B cell (primary cell): ENCODE measurements around the gene THAP4. TPM values are rescaled to one million over a fixed set of nuclear protein-coding genes. Genes with fewer than 3 reads are reported as not detected.

Source experiments
- ATAC-seq: fragments of 200-7000 bp; cut with Tn5 transposase; one replicate; pipeline ENCODE4 v1.10.0; 2021; ENCODE audit warnings: low read depth, mild to moderate bottlenecking, moderate number of reproducible peaks, moderate library complexity
- CTCF ChIA-PET: fragments of 350-600 bp; sonication (Branson Sonifier 250); formaldehyde crosslinking; loops from one replicate; lab custom pipeline; 2021; ENCODE audit warnings: antibody characterized with exemption, inconsistent platforms; lab: Charles Lee
- POLR2A ChIA-PET: fragments of 350-600 bp; sonication (Branson Sonifier 250); formaldehyde crosslinking; loops from one replicate; lab custom pipeline; 2021; ENCODE audit warnings: antibody characterized with exemption; lab: Charles Lee
- DNase-seq: peaks from one replicate; pipeline ENCODE4 v3.0.0; 2013
- H2AFZ ChIP-seq: 2 replicates; pipeline ENCODE4 v1.6.1; 2012; ENCODE audit warnings: mild to moderate bottlenecking, low read depth, low read length; ENCODE audit not compliant: insufficient read depth, poor library complexity, severe bottlenecking
- H3K27ac ChIP-seq, 2 donors: 1 replicate in 1 of 2; 2 replicates in 1 of 2; pipeline ENCODE4 v1.5.1; 2012 to 2013; ENCODE audit warnings: low read length in 2 of 2, mild to moderate bottlenecking in 2 of 2, moderate library complexity in 1 of 2
- H3K27me3 ChIP-seq, 4 experiments: fragments of 200-600 bp in 1 of 4; sonication (generic) in 1 of 4; replicated peaks in 1 of 4; 1 replicate in 2 of 4; 2 replicates in 2 of 4; pipeline versions ENCODE4 v1.6.1 to v1.7.0; 2013 to 2016; ENCODE audit warnings: low read length in 3 of 4, mild to moderate bottlenecking in 2 of 4, mixed read lengths in 1 of 4, moderate library complexity in 1 of 4; ENCODE audit not compliant: insufficient read depth in 4 of 4, control insufficient read depth in 3 of 4; ENCODE audit errors: control extremely low read depth in 1 of 4
- H3K36me3 ChIP-seq, 2 experiments: replicated peaks in 1 of 2; 1 replicate in 1 of 2; 2 replicates in 1 of 2; pipeline versions ENCODE4 v1.6.1 to v1.7.1; 2013; ENCODE audit warnings: low read length in 1 of 2; ENCODE audit not compliant: insufficient read depth in 2 of 2, control insufficient read depth in 1 of 2; ENCODE audit errors: control extremely low read depth in 1 of 2, extremely low read depth in 1 of 2
- H3K4me1 ChIP-seq, 2 donors: fragments of 200-600 bp in 1 of 2; sonication (generic) in 1 of 2; 1 replicate in 1 of 2; 2 replicates in 1 of 2; pipeline versions ENCODE4 v1.5.1 to v1.6.1; 2013 to 2017; ENCODE audit warnings: low read length in 2 of 2; ENCODE audit not compliant: control insufficient read depth in 2 of 2, insufficient read depth in 2 of 2
- H3K4me2 ChIP-seq: replicated peaks from 2 replicates; pipeline ENCODE3; 2012; ENCODE audit warnings: mild to moderate bottlenecking, low read depth, low read length; ENCODE audit not compliant: poor library complexity, severe bottlenecking
- H3K4me3 ChIP-seq, 5 experiments: fragments of 200-600 bp in 1 of 5; sonication (generic) in 1 of 5; 1 replicate in 3 of 5; 2 replicates in 2 of 5; pipeline versions ENCODE4 v1.5.1 to v1.7.0; 2011 to 2016; ENCODE audit warnings: low read length in 4 of 5, mild to moderate bottlenecking in 4 of 5, low read depth in 2 of 5, control low read depth in 1 of 5, moderate library complexity in 1 of 5; ENCODE audit not compliant: insufficient read depth in 1 of 5; ENCODE audit errors: control extremely low read depth in 1 of 5, extremely low read depth in 1 of 5
- H3K79me2 ChIP-seq: fragments of 200-600 bp; sonication (generic); one replicate; pipeline ENCODE4 v1.6.0; 2016; ENCODE audit warnings: low read length; ENCODE audit not compliant: control insufficient read depth, insufficient read depth
- H3K9ac ChIP-seq: fragments of 200-600 bp; sonication (generic); 2 replicates; pipeline ENCODE4 v1.6.1; 2017; ENCODE audit warnings: mild to moderate bottlenecking, low read length, moderate library complexity
- H3K9me3 ChIP-seq, 3 donors: one replicate each; pipeline versions ENCODE4 v1.6.1 to v1.7.1; 2013; ENCODE audit warnings: low read length in 2 of 3; ENCODE audit not compliant: control insufficient read depth in 2 of 3, insufficient read depth in 1 of 3; ENCODE audit errors: control extremely low read depth in 1 of 3
- H4K20me1 ChIP-seq: 2 replicates; pipeline ENCODE4 v1.6.0; 2012; ENCODE audit warnings: mild to moderate bottlenecking, low read length; ENCODE audit not compliant: insufficient read depth, control insufficient read depth, poor library complexity, severe bottlenecking
- H3K27ac Mint-ChIP-seq: one replicate; pipeline ENCODE4 v1.8.0; 2021; ENCODE audit warnings: mixed read lengths
- H3K27me3 Mint-ChIP-seq: one replicate; pipeline ENCODE4 v1.8.0; 2021; ENCODE audit warnings: mixed read lengths
- H3K4me1 Mint-ChIP-seq: one replicate; pipeline ENCODE4 v1.8.0; 2021; ENCODE audit warnings: mixed read lengths
- H3K4me3 Mint-ChIP-seq: one replicate; pipeline ENCODE4 v1.8.0; 2021; ENCODE audit warnings: mixed read lengths
- H3K9me3 Mint-ChIP-seq: one replicate; pipeline ENCODE4 v1.8.0; 2022; ENCODE audit warnings: mixed read lengths; ENCODE audit not compliant: insufficient read depth
- EZH2 ChIP-seq: IDR thresholded peaks from 2 replicates; pipeline ENCODE4 v1.6.1; 2012; ENCODE audit warnings: borderline replicate concordance, low read depth, mild to moderate bottlenecking, moderate library complexity, low read length; ENCODE audit not compliant: insufficient read depth, poor library complexity, severe bottlenecking
- WGBS: methylation state at CpG from one replicate; pipeline ENCODE4 v1.1.5; 2013; ENCODE audit warnings: missing lambda C conversion rate; ENCODE audit not compliant: insufficient coverage; 5-methylcytosine and 5-hydroxymethylcytosine counted together
- intact Hi-C: fragments of 100-400 bp; cut with micrococcal nuclease; formaldehyde crosslinking; loops from one replicate; pipeline ENCODE4 v1.10.0; 2022
- polyA plus RNA-seq: library from polyadenylated mRNA; depleted of rRNA; stranded (reverse); fragments of >200 nt; gene quantifications from 2 replicates; pipeline ENCODE4 v1.2.3, GENCODE V29; 2012
- total RNA-seq, 2 donors: library from RNA; stranded (reverse); fragments of 120-200 nt in 1 of 2; gene quantifications; 1 replicate in 1 of 2; 2 replicates in 1 of 2; pipeline versions ENCODE4 v1.2.3 to v1.2.4, GENCODE V29; 2013 to 2022
- TF ChIP-seq, protein P1 (sequence below): fragments of 200-600 bp; IDR thresholded peaks from one replicate; pipeline ENCODE4 v1.8.0; 2022; ENCODE audit warnings: antibody characterized with exemption, mild to moderate bottlenecking

Gene THAP4
- total and polyA plus RNA-seq, 2 donors (not counting 1 experiment from before 2014, with no cell fraction given) = 26.5 to 41.0 TPM

DNA sequence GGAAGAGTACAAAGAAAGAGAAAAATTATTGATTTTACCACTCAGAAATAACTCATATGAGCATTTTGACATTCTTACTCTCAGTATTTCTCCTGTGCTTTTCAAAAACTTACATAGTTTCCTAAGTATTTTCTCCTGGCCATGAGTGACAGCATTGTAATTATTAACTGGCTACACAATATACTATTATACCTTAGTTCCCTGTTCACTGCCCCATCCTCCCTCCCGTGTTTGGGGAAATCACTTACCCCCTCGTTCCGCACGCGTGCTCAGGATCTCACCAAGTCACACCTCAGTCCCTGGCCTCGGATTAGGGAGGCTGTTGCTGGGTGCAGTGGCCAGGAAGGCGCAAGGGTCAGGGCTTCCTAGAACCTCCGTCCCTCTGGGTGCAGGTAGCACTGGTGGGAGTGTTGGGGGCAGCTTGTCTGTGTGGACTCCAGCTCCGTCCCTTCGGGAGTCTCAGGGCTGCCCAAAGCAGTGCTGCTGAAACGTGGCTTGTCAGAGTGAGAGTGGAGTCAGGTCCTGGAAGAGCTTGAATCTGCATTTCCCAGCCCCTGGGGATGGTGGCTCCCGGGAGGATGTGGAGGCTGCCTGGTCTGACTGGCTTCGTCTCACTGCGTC is 23.7 kb upstream of the THAP4 start:
- no peaks in the 10 kb centered on the region for H3K27me3 Mint-ChIP-seq
- CTCF ChIA-PET = interaction anchor here (0.6 to 2.3 kb wide), 2 partner anchors 18 to 809 kb away, joined by 3 to 9 read pairs; no protein-coding TSS in a partner anchor
- peaks cover 0 to 41% of the 10 kb centered on the region in 2 experiments for H3K36me3 ChIP-seq

DNA sequence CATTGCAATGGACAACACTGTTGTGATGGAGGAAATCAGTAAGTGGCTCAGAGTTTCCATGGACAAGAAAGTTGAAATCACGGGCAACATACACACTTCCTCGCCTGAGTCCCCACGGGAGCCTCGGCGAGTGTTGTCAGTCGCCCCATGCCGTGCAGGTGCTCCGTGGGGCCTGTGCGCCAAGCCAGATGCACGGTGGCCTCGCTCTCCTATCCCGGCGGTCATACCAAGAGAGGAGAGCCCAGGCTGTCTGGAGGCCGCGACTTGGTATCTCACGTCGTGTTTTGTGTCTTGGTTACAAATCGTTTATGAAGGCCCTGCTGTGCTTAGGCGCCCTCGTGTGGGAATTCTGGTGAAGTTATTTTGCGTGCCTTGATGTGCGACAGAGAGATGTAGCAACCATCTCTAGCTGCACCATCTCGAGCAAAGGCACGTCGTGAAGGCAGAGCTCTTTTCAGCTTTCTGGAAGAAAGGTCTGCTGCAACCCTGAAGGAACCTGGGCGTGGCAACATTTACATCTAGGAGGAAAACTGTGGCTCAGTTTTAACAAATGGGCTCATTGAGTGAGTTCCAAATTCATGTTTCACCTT is 22.3 kb upstream of the THAP4 start:
- no peaks in the 10 kb centered on the region for H3K4me1 ChIP-seq
- ATAC-seq (no peak), DNase-seq (peak; percentile 52)
- Mint-ChIP-seq H3K27ac (no peak overlapping the region), H3K9me3 (no peaks in the 10 kb centered on the region), H3K27me3 (no peaks in the 10 kb centered on the region), H3K4me1 (no peaks in the 10 kb centered on the region), H3K4me3 (no peak overlapping the region)
- H3K4me3 ChIP-seq = no peak overlapping the region
- H3K36me3 ChIP-seq = peaks cover 0 to 54% of the 10 kb centered on the region in 2 experiments
- no peaks in the 10 kb centered on the region for H3K27me3 ChIP-seq
- no peaks in the 10 kb centered on the region for H3K79me2 ChIP-seq
- no peak overlapping the region for H3K9ac ChIP-seq
- 82% methylated on average over 26 of the region's 26 CpGs for WGBS
- POLR2A ChIA-PET = interaction anchor here (0.5 kb wide), 1 partner anchor 12 kb away, joined by 4 read pairs; no protein-coding TSS in a partner anchor
- intact Hi-C loops = no loop called here
- no peak overlapping the region for H3K27ac ChIP-seq
- H3K9me3 ChIP-seq = no peaks in the 10 kb centered on the region
- H2AFZ ChIP-seq = no peak overlapping the region
- no peak overlapping the region for H3K4me2 ChIP-seq
- CTCF ChIA-PET = interaction anchor here (0.9 to 2.3 kb wide), 8 partner anchors 20 to 808 kb away, joined by 3 to 9 read pairs (median 5); partner anchors contain the start of genes ATG4B and D2HGDH
- no peaks in the 10 kb centered on the region for H4K20me1 ChIP-seq
- TF ChIP-seq, protein P1, sequence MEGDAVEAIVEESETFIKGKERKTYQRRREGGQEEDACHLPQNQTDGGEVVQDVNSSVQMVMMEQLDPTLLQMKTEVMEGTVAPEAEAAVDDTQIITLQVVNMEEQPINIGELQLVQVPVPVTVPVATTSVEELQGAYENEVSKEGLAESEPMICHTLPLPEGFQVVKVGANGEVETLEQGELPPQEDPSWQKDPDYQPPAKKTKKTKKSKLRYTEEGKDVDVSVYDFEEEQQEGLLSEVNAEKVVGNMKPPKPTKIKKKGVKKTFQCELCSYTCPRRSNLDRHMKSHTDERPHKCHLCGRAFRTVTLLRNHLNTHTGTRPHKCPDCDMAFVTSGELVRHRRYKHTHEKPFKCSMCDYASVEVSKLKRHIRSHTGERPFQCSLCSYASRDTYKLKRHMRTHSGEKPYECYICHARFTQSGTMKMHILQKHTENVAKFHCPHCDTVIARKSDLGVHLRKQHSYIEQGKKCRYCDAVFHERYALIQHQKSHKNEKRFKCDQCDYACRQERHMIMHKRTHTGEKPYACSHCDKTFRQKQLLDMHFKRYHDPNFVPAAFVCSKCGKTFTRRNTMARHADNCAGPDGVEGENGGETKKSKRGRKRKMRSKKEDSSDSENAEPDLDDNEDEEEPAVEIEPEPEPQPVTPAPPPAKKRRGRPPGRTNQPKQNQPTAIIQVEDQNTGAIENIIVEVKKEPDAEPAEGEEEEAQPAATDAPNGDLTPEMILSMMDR = peak; percentile 38
- TF ChIP-seq EZH2 = no peak

More for the DNA sequence above, 23.7 kb upstream of the THAP4 start:
- no peak overlapping the region for H2AFZ ChIP-seq
- ATAC-seq (no peak), DNase-seq (no peak)
- TF ChIP-seq, protein P1 = no peak
- TF ChIP-seq EZH2 = no peak
- Mint-ChIP-seq H3K4me3 (no peak overlapping the region), H3K27ac (no peak overlapping the region), H3K4me1 (no peaks in the 10 kb centered on the region), H3K9me3 (no peaks in the 10 kb centered on the region)
- no peaks in the 10 kb centered on the region for H4K20me1 ChIP-seq
- intact Hi-C loops = no loop called here
- no peak overlapping the region for H3K4me2 ChIP-seq
- no peak overlapping the region for H3K4me3 ChIP-seq
- H3K27me3 ChIP-seq = no peaks in the 10 kb centered on the region
- H3K4me1 ChIP-seq = no peaks in the 10 kb centered on the region
- WGBS = 98% methylated on average over 8 of the region's 14 CpGs
- POLR2A ChIA-PET = no interaction called here
- H3K9me3 ChIP-seq = no peaks in the 10 kb centered on the region
- H3K27ac ChIP-seq = no peak overlapping the region
- H3K9ac ChIP-seq = no peak overlapping the region
- no peaks in the 10 kb centered on the region for H3K79me2 ChIP-seq
